SU-DHL-6 (cell line): ENCODE measurements around the gene KCNN1.
"Not testable (repeated sequence)": the region's sequence is repeated elsewhere in the genome, so short reads cannot be mapped to it uniquely, and the experiment has no call there.

ENCODE experiments used
- H2AFZ ChIP-seq: fragments of 200-600 bp; sonication (generic); 2 replicates; pipeline ENCODE4 v1.6.1; 2014; ENCODE audit warnings: low read depth, mild to moderate bottlenecking, moderate library complexity, mixed read lengths, antibody characterized with exemption, low read length; ENCODE audit not compliant: severe bottlenecking
- H3F3A ChIP-seq: fragments of 200-600 bp; shearing (Covaris generic); 2 replicates; pipeline ENCODE4 v1.6.0; 2016; ENCODE audit warnings: antibody characterized with exemption, mild to moderate bottlenecking; ENCODE audit not compliant: insufficient read depth
- H3K27ac ChIP-seq: fragments of 200-600 bp; sonication (generic); 2 replicates; pipeline ENCODE4 v1.5.1; 2016; ENCODE audit warnings: low read depth, mild to moderate bottlenecking, low read length, moderate library complexity, mixed read lengths
- H3K27me3 ChIP-seq: fragments of 200-600 bp; sonication (generic), shearing (Covaris generic); 2 replicates; pipeline ENCODE4 v1.6.0; 2014; ENCODE audit warnings: mild to moderate bottlenecking, low read length
- H3K36me3 ChIP-seq: fragments of 200-600 bp; sonication (generic); 2 replicates; pipeline ENCODE4 v1.6.1; 2014; ENCODE audit warnings: mild to moderate bottlenecking, low read length, mixed read lengths
- H3K4me2 ChIP-seq: fragments of 300-600, 200-600 bp; shearing (Covaris generic), sonication (generic); 2 replicates; pipeline ENCODE4 v1.6.0; 2014; ENCODE audit warnings: low read length, low read depth, mild to moderate bottlenecking; ENCODE audit not compliant: poor library complexity, severe bottlenecking
- H3K4me3 ChIP-seq: fragments of 200-600 bp; sonication (generic); 2 replicates; pipeline ENCODE4 v1.5.1; 2014; ENCODE audit warnings: antibody characterized with exemption, low read length, mild to moderate bottlenecking, mixed read lengths; ENCODE audit not compliant: insufficient read depth, poor library complexity, severe bottlenecking
- H3K79me2 ChIP-seq: fragments of 200-600 bp; sonication (generic); 2 replicates; pipeline ENCODE4 v1.6.1; 2014; ENCODE audit warnings: mild to moderate bottlenecking, low read length, moderate library complexity; ENCODE audit not compliant: insufficient read depth
- H3K9ac ChIP-seq: fragments of 200-600 bp; sonication (generic); 2 replicates; pipeline ENCODE4 v1.7.0; 2014; ENCODE audit warnings: mild to moderate bottlenecking, low read length
- H3K9me2 ChIP-seq: fragments of 200-600 bp; sonication (generic); replicated peaks from 2 replicates; pipeline ENCODE4 v1.6.1; 2014; ENCODE audit warnings: low read length; ENCODE audit not compliant: insufficient read depth
- H3K9me3 ChIP-seq: fragments of 200-600 bp; sonication (generic); 2 replicates; pipeline ENCODE4 v1.6.1; 2014; ENCODE audit warnings: low read length, mixed read lengths; ENCODE audit not compliant: insufficient read depth
- H4K20me1 ChIP-seq: fragments of 200-600 bp; sonication (generic); 2 replicates; pipeline ENCODE4 v1.6.1; 2014; ENCODE audit warnings: low read depth, mild to moderate bottlenecking, antibody characterized with exemption, low read length, moderate library complexity, mixed read lengths
- EZH2phosphoT487 ChIP-seq: fragments of 200-600 bp; sonication (generic), shearing (Covaris generic); conservative IDR thresholded peaks from 2 replicates; pipeline ENCODE4 v1.6.1; 2018; ENCODE audit warnings: mild to moderate bottlenecking, antibody characterized with exemption, low read length, moderate library complexity, mixed read lengths
- TF ChIP-seq, protein P1 (sequence below): fragments of 200-600 bp; sonication (generic); IDR thresholded peaks from one replicate; pipeline ENCODE4 v1.5.1; 2017; ENCODE audit warnings: antibody characterized with exemption, mild to moderate bottlenecking, low read length, moderate library complexity; ENCODE audit not compliant: insufficient read depth, poor library complexity, severe bottlenecking

The KCNN1 gene

DNA sequence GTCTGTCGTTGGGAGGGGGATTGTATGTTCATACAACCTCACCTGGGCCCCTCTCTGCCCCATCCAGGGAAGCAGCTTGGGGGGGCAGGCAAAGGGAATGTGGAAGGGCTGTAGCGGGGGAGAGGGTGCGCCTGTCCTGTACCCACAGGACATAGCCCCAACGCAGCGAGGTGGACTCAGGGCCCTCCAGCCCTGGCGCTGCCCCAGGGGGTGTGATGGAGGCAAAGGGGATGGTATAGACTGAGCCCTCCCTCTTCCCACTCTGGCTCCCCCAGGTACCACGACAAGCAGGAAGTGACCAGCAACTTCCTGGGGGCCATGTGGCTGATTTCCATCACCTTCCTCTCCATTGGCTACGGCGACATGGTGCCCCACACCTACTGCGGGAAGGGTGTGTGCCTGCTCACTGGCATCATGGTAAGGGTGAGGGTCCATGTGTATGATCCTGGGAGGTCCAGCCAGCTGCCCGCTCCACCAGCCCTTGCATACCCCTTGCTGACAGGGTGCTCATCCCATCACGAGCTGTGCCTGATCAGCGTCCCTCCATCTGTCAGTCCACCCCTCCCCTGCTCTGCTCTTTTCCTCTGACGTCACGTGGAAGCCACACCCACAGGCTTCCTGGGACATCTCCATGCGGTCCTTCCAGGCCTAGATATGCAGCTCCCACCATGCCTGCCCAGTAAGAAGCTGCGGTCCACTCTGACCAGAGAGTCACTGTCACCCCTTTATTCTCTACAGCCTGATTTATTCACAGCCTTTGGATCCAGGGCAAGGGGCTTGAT lies 18.3 kb downstream of the KCNN1 start:
- H3K9me3 ChIP-seq = no peaks in the 10 kb centered on the region
- no peak overlapping the region for H3K4me2 ChIP-seq
- H3K27me3 ChIP-seq = no peaks in the 10 kb centered on the region
- no peaks in the 10 kb centered on the region for H3F3A ChIP-seq
- H3K9ac ChIP-seq = no peak overlapping the region
- H3K9me2 ChIP-seq = no peaks in the 10 kb centered on the region
- no peaks in the 10 kb centered on the region for H3K79me2 ChIP-seq
- H2AFZ ChIP-seq = no peak overlapping the region
- H4K20me1 ChIP-seq = no peaks in the 10 kb centered on the region
- H3K4me3 ChIP-seq = no peak overlapping the region
- TF ChIP-seq, protein P1, sequence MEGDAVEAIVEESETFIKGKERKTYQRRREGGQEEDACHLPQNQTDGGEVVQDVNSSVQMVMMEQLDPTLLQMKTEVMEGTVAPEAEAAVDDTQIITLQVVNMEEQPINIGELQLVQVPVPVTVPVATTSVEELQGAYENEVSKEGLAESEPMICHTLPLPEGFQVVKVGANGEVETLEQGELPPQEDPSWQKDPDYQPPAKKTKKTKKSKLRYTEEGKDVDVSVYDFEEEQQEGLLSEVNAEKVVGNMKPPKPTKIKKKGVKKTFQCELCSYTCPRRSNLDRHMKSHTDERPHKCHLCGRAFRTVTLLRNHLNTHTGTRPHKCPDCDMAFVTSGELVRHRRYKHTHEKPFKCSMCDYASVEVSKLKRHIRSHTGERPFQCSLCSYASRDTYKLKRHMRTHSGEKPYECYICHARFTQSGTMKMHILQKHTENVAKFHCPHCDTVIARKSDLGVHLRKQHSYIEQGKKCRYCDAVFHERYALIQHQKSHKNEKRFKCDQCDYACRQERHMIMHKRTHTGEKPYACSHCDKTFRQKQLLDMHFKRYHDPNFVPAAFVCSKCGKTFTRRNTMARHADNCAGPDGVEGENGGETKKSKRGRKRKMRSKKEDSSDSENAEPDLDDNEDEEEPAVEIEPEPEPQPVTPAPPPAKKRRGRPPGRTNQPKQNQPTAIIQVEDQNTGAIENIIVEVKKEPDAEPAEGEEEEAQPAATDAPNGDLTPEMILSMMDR = no peak
- no peak for TF ChIP-seq EZH2phosphoT487
- no peaks in the 10 kb centered on the region for H3K36me3 ChIP-seq
- no peak overlapping the region for H3K27ac ChIP-seq

DNA sequence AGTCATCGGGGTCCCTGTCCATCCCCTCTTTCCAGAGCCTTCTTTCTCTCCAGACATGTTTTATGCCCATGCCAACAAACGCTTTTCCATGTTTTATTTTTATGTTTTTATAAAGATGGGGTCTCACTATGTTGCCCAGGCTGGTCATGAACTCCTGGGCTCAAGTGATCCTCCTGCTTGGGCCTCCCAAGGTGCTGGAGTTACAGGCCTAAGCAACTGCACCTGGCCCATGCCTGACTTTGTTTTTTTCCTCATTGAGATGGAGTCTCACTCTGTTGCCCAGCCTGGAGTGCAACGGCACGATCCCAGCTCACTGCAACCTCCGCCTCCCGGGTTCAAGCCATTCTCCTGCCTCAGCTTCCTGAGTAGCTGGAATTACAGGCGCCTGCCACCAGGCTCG lies 19.7 kb downstream of the KCNN1 start:
- H3K9me3 ChIP-seq, H3K27ac ChIP-seq, H3K9ac ChIP-seq, H3F3A ChIP-seq, H3K9me2 ChIP-seq, H3K4me3 ChIP-seq, H3K36me3 ChIP-seq, H2AFZ ChIP-seq, H4K20me1 ChIP-seq, H3K27me3 ChIP-seq, H3K79me2 ChIP-seq, H3K4me2 ChIP-seq: not testable (repeated sequence)

DNA sequence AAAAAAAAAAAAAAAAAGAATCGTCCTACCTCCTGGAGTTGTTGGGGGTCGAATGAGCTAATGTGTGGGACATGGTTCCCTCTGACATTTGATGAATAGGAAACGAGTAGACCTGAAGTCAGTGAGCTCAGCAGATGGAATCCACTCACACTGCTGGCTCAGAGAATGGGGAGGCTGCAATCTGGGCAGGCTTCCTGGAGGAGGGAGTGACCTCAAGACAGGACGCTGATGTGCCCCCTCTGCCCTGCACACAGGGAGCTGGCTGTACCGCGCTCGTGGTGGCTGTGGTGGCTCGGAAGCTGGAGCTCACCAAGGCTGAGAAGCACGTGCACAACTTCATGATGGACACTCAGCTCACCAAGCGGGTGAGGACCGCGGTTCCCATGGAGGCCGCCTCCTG lies 21.3 kb downstream of the KCNN1 start:
- H2AFZ ChIP-seq = no peak overlapping the region
- no peaks in the 10 kb centered on the region for H3F3A ChIP-seq
- no peaks in the 10 kb centered on the region for H3K36me3 ChIP-seq
- H3K27ac ChIP-seq = no peak overlapping the region
- H4K20me1 ChIP-seq = no peaks in the 10 kb centered on the region
- H3K79me2 ChIP-seq = no peaks in the 10 kb centered on the region
- H3K27me3 ChIP-seq = no peaks in the 10 kb centered on the region
- no peak overlapping the region for H3K4me2 ChIP-seq
- H3K9me3 ChIP-seq = no peaks in the 10 kb centered on the region
- H3K9ac ChIP-seq = no peak overlapping the region
- H3K4me3 ChIP-seq = no peak overlapping the region
- no peak for TF ChIP-seq EZH2phosphoT487
- TF ChIP-seq, protein P1 = no peak
- no peaks in the 10 kb centered on the region for H3K9me2 ChIP-seq

DNA sequence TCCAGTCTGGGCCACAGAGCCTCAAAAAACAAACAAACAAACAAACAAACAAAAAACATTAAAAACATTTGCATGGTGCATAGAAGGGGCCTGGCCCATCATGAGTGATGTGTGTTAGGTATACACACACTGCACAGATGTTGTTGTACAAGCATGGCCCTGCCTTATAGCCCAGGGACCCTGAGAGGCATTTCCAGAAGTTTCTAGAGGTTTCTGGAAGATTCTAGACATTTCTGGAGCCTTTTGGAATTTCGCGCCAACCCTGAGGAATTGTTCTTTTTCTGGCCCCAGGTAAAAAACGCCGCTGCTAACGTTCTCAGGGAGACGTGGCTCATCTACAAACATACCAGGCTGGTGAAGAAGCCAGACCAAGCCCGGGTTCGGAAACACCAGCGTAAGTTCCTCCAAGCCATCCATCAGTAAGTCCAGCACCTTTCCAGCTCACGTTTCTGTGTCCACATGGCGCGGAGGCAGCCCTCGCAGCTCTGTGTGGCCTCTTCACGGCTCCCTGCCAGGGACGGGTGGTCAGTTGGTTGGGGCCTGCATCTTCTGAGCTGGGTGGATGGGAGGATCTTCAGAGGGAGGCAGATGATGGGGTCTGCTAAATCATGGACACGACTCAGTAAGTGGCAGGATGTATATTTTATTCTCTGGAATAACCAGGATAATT lies 22.7 kb downstream of the KCNN1 start:
- H3K4me2 ChIP-seq = no peak overlapping the region
- no peak overlapping the region for H2AFZ ChIP-seq
- no peaks in the 10 kb centered on the region for H3K79me2 ChIP-seq
- H3F3A ChIP-seq = no peaks in the 10 kb centered on the region
- H3K9me2 ChIP-seq = no peaks in the 10 kb centered on the region
- H4K20me1 ChIP-seq = no peaks in the 10 kb centered on the region
- no peak overlapping the region for H3K4me3 ChIP-seq
- no peaks in the 10 kb centered on the region for H3K36me3 ChIP-seq
- H3K9me3 ChIP-seq = no peaks in the 10 kb centered on the region
- TF ChIP-seq, protein P1 = no peak
- no peak for TF ChIP-seq EZH2phosphoT487
- no peak overlapping the region for H3K27ac ChIP-seq
- H3K9ac ChIP-seq = no peak overlapping the region
- H3K27me3 ChIP-seq = no peaks in the 10 kb centered on the region
